Astrocyte of the hippocampus (primary cell): ENCODE measurements around the gene MARK3.
"Not testable (repeated sequence)": the region's sequence is repeated elsewhere in the genome, so short reads cannot be mapped to it uniquely, and the experiment has no call there.

ENCODE experiments used
- DNase-seq: peaks from one replicate; pipeline ENCODE4 v3.0.0; 2011; ENCODE audit warnings: low read depth, low spot score

Gene MARK3

GRCh38 chr14:103524002-103524935 is 139.1 kb downstream of the MARK3 start:
- DNase-seq = no peak

GRCh38 chr14:103525430-103526246 is 140.4 kb downstream of the MARK3 start:
- DNase-seq = not testable (repeated sequence)

DNA sequence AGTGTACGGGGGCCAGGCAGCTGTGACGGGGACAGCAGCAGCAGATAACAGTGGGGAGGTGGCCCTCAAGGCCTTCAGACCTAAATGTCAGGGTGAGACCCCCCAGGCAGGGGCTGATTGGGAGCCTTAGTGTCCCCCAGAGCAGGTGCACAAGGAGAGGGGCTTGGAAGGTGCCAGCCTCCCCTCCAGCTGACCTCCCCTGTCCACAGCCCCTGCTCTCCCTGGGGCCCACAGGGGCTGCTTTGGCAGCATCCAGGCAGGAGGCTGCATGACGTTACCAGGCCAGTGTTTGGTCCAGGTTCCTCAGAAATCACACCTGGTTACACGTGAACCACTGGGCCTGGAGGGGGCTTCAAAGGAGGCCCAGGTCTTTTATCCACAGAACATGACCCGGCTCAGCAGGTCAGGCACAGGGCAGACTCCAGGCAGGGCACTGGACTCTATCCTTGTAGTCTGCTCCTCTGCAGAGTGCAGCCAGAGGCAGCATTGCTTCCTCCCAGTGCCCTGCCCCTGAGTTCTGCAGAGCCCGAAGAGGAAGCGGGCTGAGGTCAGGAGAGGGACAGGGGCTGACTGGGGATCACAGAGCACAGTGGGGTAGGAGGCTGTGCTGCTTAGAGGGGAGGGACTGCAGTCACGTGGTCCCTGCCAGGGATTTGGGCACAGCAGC is 141.2 kb downstream of the MARK3 start:
- DNase-seq = no peak

GRCh38 chr14:103526914-103527248 is 141.7 kb downstream of the MARK3 start:
- DNase-seq = no peak

GRCh38 chr14:103527408-103528145 is 142.4 kb downstream of the MARK3 start:
- DNase-seq = no peak

GRCh38 chr14:103528146-103528586 is 143.0 kb downstream of the MARK3 start:
- DNase-seq = no peak

DNA sequence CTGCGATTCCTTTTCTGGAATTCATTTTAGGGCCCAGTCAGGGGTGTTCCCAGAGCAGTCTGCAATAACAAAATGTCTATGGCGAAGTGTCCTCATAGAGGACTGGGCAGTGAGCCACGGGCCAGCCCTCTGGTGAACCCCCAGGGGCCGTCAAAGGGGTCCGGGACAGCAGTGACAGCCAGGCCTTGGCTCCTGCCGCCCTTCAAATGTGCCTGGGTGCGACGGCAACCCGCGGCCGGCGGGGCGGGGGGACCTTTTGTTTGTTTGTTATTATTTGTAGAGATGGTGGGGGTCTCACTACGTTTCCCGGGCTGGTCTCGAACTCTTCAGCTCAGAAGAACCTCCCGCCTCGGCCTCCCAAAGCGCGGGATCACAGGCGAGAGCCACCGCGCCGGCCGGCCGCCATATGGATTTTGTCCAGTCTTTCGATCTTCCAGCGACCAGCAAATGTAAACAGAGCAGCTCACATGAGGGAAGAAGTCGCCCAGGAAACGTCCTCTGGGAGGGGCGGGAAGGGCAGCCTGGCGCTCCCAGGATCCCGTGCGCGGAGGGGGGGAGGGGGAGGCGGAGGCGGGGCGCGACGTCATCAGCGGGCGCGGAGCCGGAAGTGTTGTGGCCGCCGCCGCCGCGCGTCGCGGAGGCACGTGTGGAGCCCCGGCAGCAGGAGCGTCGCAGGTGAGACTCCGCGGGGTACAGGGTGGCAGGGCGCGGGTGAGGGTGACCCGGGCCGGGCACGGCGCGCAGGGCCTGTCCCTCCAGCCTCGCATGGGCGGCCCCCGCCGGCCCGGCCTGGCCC is 143.6 kb downstream of the MARK3 start, which contains the start of gene TRMT61A:
Gene TRMT61A, plus strand, starts transcription at position 610 of the 796 bp plus-strand sequence. CDS start 783 bp downstream, outside the sequence.
- DNase-seq = peak; percentile 93

DNA sequence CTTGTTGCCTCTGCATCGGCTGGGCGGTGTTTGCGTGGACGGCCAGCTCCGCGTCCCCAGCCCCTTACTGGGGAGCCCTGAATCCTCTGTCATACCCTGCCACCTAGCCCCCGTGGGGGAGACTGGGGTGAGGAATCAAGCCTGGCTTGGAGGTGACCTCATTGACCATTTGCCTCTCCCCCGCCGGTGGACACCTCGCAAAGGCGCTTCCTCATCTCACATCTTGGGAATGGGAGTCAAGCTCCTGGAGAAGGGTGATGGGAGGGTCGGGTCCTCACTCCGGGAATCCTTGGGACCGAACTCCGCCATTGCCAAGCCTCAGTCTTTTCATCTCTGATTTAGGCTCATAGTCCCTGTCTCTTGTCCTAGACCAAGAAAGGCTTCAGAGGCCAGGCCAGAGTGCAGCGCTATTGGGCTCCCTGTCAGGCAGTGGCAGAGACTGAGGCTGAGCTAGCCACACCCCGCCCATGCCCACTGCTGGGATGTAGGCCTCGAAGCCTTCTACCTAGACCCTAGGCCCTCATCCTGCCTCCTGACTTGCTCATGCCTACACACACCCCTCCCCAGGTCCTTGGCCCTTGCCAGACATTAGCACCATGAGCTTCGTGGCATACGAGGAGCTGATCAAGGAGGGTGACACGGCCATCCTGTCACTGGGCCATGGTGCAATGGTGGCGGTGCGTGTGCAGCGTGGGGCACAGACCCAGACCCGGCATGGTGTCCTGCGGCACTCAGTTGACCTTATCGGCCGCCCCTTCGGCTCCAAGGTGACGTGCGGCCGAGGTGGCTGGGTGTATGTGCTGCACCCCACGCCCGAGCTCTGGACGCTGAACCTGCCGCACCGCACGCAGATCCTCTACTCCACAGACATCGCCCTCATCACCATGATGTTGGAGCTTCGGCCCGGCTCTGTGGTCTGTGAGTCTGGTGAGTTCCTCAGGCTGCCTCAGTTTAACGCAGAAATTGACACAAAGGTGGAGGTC is 144.5 kb downstream of the MARK3 start:
- no peak for DNase-seq

GRCh38 chr14:103530390-103530789 is 145.2 kb downstream of the MARK3 start:
- DNase-seq = peak; percentile 56

GRCh38 chr14:103530831-103531230 is 145.6 kb downstream of the MARK3 start:
- DNase-seq = no peak

GRCh38 chr14:103531421-103532215 is 146.4 kb downstream of the MARK3 start:
- DNase-seq = no peak

DNA sequence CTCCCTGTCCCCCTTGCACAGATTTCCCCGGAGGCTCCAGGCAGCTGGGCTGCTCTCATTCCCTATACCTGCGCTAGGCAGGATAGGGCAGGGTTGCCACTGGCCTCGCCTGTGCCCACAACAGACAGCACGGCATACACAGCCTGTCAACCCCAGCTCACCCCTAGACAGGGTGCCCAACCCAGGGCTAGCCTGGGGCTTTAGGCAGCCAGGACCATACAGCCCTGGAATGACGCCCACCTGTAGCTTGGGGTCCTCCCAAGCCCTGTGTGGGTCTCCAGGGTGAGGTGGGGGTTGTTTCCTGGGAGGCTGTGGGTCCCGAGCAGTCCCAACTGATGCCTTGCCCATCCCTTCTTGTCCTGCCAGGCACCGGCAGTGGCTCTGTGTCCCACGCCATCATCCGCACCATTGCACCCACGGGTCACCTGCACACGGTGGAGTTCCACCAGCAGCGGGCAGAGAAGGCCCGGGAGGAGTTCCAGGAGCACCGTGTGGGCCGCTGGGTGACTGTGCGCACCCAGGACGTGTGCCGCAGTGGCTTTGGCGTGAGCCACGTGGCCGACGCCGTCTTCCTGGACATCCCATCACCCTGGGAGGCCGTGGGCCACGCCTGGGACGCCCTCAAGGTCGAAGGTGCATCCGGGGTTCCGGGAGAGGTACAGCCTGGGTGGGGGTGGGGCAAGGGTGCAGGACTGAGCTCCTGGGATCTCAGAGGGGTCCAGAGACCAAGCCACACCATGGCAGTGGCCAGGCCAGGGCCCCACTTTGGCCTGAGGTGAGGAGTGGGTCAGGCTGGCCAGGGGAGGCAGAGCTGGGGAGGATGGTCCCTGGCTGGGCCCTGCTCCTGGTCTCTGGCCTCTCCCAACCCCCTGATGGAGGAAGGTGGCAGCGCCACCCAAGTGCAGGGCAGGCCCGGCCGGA is 147.3 kb downstream of the MARK3 start:
- DNase-seq = no peak

GRCh38 chr14:103533137-103533998 is 148.2 kb downstream of the MARK3 start:
- DNase-seq = no peak

GRCh38 chr14:103533999-103534575 is 148.9 kb downstream of the MARK3 start:
- DNase-seq = no peak

DNA sequence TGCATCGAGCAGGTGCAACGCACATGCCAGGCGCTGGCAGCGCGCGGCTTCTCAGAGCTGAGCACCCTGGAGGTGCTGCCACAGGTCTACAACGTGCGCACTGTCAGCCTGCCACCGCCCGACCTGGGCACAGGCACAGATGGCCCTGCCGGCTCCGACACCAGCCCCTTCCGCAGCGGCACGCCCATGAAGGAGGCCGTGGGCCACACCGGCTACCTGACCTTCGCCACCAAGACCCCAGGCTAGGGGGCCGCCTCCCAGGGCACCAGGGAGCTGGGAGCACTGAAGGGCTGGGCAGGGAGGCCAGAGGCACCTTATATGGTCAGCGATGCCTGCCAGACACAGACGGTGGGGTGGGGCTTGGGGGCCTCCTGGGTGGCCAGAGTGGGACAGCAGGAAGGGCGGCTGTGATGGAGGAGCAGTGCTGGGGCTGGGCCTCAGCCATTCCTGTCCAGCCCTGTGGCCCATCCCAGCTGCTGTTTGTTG is 149.4 kb downstream of the MARK3 start:
- no peak for DNase-seq
